SK-N-MC (cell line): ENCODE data around the gene CDKN2AIPNL.

Experiments used
- DNase-seq: peaks from one replicate; pipeline ENCODE4 v3.0.0-alpha.2; 2011; ENCODE audit warnings: low read depth, low spot score
- H3K27ac ChIP-seq: fragments of 200-600 bp; sonication (generic); 2 replicates; pipeline ENCODE4 v1.5.1; 2016; ENCODE audit warnings: mixed run types
- H3K36me3 ChIP-seq: fragments of 200-600 bp; sonication (generic); 2 replicates; pipeline ENCODE4 v1.6.1; 2017; ENCODE audit warnings: antibody characterized with exemption, low read length, mixed read lengths; ENCODE audit not compliant: insufficient read depth
- H3K4me3 ChIP-seq: fragments of 200-600 bp; sonication (generic); 2 replicates; pipeline ENCODE4 v1.5.1; 2016
- H3K9ac ChIP-seq: fragments of 200-600 bp; sonication (generic); 2 replicates; pipeline ENCODE4 v1.8.0; 2017; ENCODE audit warnings: mixed run types, mixed read lengths; ENCODE audit not compliant: insufficient read length
- H3K9me3 ChIP-seq: fragments of 200-600 bp; sonication (generic); 2 replicates; pipeline ENCODE4 v1.6.1; 2017; ENCODE audit warnings: low read depth, mild to moderate bottlenecking, antibody characterized with exemption, low read length, moderate library complexity, mixed read lengths
- EZH2 ChIP-seq: fragments of 200-600 bp; sonication (generic); IDR thresholded peaks from one replicate; pipeline ENCODE4 v1.6.1; 2017; ENCODE audit warnings: antibody characterized with exemption
- FOXP2 ChIP-seq: optimal IDR thresholded peaks from 2 replicates; pipeline ENCODE3; 2011; ENCODE audit warnings: mild to moderate bottlenecking, moderate library complexity; ENCODE audit not compliant: insufficient read depth; ENCODE audit errors: extremely low read length, control extremely low read depth
- POLR2AphosphoS5 ChIP-seq: IDR thresholded peaks from 2 replicates; pipeline ENCODE4 v1.6.1; 2012; ENCODE audit warnings: mild to moderate bottlenecking, low read depth, low read length, borderline replicate concordance

The CDKN2AIPNL gene

GRCh38 chr5:134417707-134418106 lies 6.0 kb upstream of the CDKN2AIPNL start:
- no peak for DNase-seq
- H3K4me3 ChIP-seq, result no peak overlapping the region
- no peak for TF ChIP-seq FOXP2
- no peak for TF ChIP-seq POLR2AphosphoS5
- TF ChIP-seq EZH2, result no peak
- H3K27ac ChIP-seq, result no peak overlapping the region
- H3K9ac ChIP-seq, result no peak overlapping the region
- no peaks in the 10 kb centered on the region for H3K9me3 ChIP-seq
- no peaks in the 10 kb centered on the region for H3K36me3 ChIP-seq

GRCh38 chr5:134413046-134413445 lies 1.4 kb upstream of the CDKN2AIPNL start:
- TF ChIP-seq EZH2 (no peak), POLR2AphosphoS5 (no peak), FOXP2 (no peak)
- Histone ChIP-seq H3K9ac (no peak overlapping the region), H3K4me3 (no peak overlapping the region), H3K36me3 (peaks cover 4% of the 10 kb centered on the region), H3K27ac (no peak overlapping the region), H3K9me3 (no peaks in the 10 kb centered on the region)
- DNase-seq, result no peak

GRCh38 chr5:134411228-134411545 lies 494 bp downstream of the CDKN2AIPNL start:
- H3K4me3 ChIP-seq, result peak overlapping the region; percentile 79
- no peak for TF ChIP-seq FOXP2
- TF ChIP-seq POLR2AphosphoS5, result no peak
- TF ChIP-seq EZH2, result no peak
- H3K9me3 ChIP-seq, result no peaks in the 10 kb centered on the region
- DNase-seq, result no peak
- peaks cover 4% of the 10 kb centered on the region for H3K36me3 ChIP-seq
- H3K27ac ChIP-seq, result no peak overlapping the region
- H3K9ac ChIP-seq, result peak overlapping the region; percentile 82

GRCh38 chr5:134410822-134411221 lies 859 bp downstream of the CDKN2AIPNL start:
- peak overlapping the region; percentile 82 for H3K9ac ChIP-seq
- TF ChIP-seq POLR2AphosphoS5, result no peak
- no peak for TF ChIP-seq EZH2
- no peak for TF ChIP-seq FOXP2
- no peaks in the 10 kb centered on the region for H3K9me3 ChIP-seq
- no peak overlapping the region for H3K27ac ChIP-seq
- no peak for DNase-seq
- H3K4me3 ChIP-seq, result peak overlapping the region; percentile 79
- H3K36me3 ChIP-seq, result peaks cover 7% of the 10 kb centered on the region

GRCh38 chr5:134409321-134409720 lies 2.4 kb downstream of the CDKN2AIPNL start:
- Histone ChIP-seq H3K9ac (no peak overlapping the region), H3K9me3 (no peaks in the 10 kb centered on the region), H3K27ac (no peak overlapping the region), H3K36me3 (peaks cover 11% of the 10 kb centered on the region), H3K4me3 (no peak overlapping the region)
- TF ChIP-seq POLR2AphosphoS5 (no peak), FOXP2 (no peak)
- no peak for DNase-seq

- DNase-seq, result no peak
- no peak overlapping the region for H3K27ac ChIP-seq
- no peak overlapping the region for H3K4me3 ChIP-seq
- peaks cover 19% of the 10 kb centered on the region for H3K36me3 ChIP-seq
- no peak overlapping the region for H3K9ac ChIP-seq
- no peaks in the 10 kb centered on the region for H3K9me3 ChIP-seq
- TF ChIP-seq POLR2AphosphoS5 (no peak), EZH2 (no peak), FOXP2 (no peak)
Measured at GRCh38 chr5:134406390-134406789, 5.3 kb downstream of the CDKN2AIPNL start.

GRCh38 chr5:134403951-134404350 lies 7.7 kb downstream of the CDKN2AIPNL start:
- no peak for DNase-seq
- no peak overlapping the region for H3K4me3 ChIP-seq

GRCh38 chr5:134398609-134399155 lies 13.0 kb downstream of the CDKN2AIPNL start:
- no peak for TF ChIP-seq EZH2
- TF ChIP-seq POLR2AphosphoS5, result no peak
- no peak for TF ChIP-seq FOXP2
- Histone ChIP-seq H3K36me3 (peaks cover 55% of the 10 kb centered on the region), H3K27ac (no peak overlapping the region), H3K4me3 (no peak overlapping the region), H3K9ac (no peak overlapping the region), H3K9me3 (no peaks in the 10 kb centered on the region)
- DNase-seq, result no peak

More at GRCh38 chr5:134403951-134404350, 7.7 kb downstream of the CDKN2AIPNL start:
- no peak overlapping the region for H3K9ac ChIP-seq
- TF ChIP-seq POLR2AphosphoS5 (no peak), EZH2 (no peak), FOXP2 (no peak)
- H3K36me3 ChIP-seq, result peaks cover 26% of the 10 kb centered on the region
- no peak overlapping the region for H3K27ac ChIP-seq
- H3K9me3 ChIP-seq, result no peaks in the 10 kb centered on the region

GRCh38 chr5:134397196-134397595 lies 14.5 kb downstream of the CDKN2AIPNL start:
- Histone ChIP-seq H3K27ac (no peak overlapping the region), H3K36me3 (peaks cover 66% of the 10 kb centered on the region), H3K9me3 (no peaks in the 10 kb centered on the region), H3K4me3 (no peak overlapping the region), H3K9ac (no peak overlapping the region)
- TF ChIP-seq POLR2AphosphoS5, result no peak
- no peak for TF ChIP-seq FOXP2
- TF ChIP-seq EZH2, result no peak
- no peak for DNase-seq
